Panc1 (cell line): Measurements from ENCODE around the gene USP31. TPM values are rescaled to one million over a fixed set of nuclear protein-coding genes. Genes with fewer than 3 reads are reported as not detected.

Experiments used
- ATAC-seq: fragments of 200-7000 bp; cut with Tn5 transposase; 2 replicates; pipeline ENCODE4 v1.9.1; 2020; ENCODE audit warnings: mild to moderate bottlenecking, moderate library complexity
- BruUV-seq: library from RNA; stranded (reverse); fragments of 400-500 nt; replicated peaks from 2 replicates; lab custom pipeline; 2021; lab: Mats Ljungman, UMichigan
- CTCF ChIA-PET: fragments of 300-600 bp; sonication (Branson Sonifier 250); formaldehyde crosslinking; loops from one replicate; lab custom pipeline; 2022; ENCODE audit warnings: antibody characterized with exemption; lab: Charles Lee
- POLR2A ChIA-PET: fragments of 300-600 bp; sonication (Branson Sonifier 250); formaldehyde crosslinking; loops from one replicate; lab custom pipeline; 2022; ENCODE audit warnings: antibody characterized with exemption; lab: Charles Lee
- DNase-seq: peaks from one replicate; pipeline ENCODE4 v3.0.0-alpha.2; 2010; ENCODE audit warnings: low read depth, low spot score
- H3K27ac ChIP-seq: 2 replicates; pipeline ENCODE4 v1.5.1; 2011; ENCODE audit warnings: mild to moderate bottlenecking, low read length, inconsistent platforms
- H3K27me3 ChIP-seq: fragments of 200-500 bp; sonication (Bioruptor generic); 2 replicates; pipeline ENCODE4 v1.6.0; 2014; ENCODE audit warnings: low read length, inconsistent platforms; ENCODE audit not compliant: control insufficient read depth, insufficient read depth
- H3K36me3 ChIP-seq: fragments of 200-500 bp; sonication (Bioruptor generic); 2 replicates; pipeline ENCODE4 v1.5.1; 2014; ENCODE audit warnings: inconsistent platforms, mild to moderate bottlenecking, low read length, moderate library complexity; ENCODE audit not compliant: control insufficient read depth, insufficient read depth
- H3K4me1 ChIP-seq: 2 replicates; pipeline ENCODE4 v1.5.1; 2011; ENCODE audit warnings: inconsistent platforms, mild to moderate bottlenecking, low read length, moderate library complexity; ENCODE audit not compliant: control insufficient read depth, insufficient read depth
- H3K4me3 ChIP-seq, 2 experiments: 2 replicates each; pipeline ENCODE4 v1.5.1; 2011 to 2012; ENCODE audit warnings: low read depth in 2 of 2, low read length in 2 of 2, mild to moderate bottlenecking in 2 of 2, inconsistent platforms in 1 of 2, moderate library complexity in 1 of 2
- H3K9me3 ChIP-seq: fragments of 200-500 bp; sonication (Bioruptor generic); 2 replicates; pipeline ENCODE4 v1.5.1; 2014; ENCODE audit warnings: low read depth, mild to moderate bottlenecking, inconsistent platforms, low read length, moderate library complexity; ENCODE audit not compliant: control insufficient read depth, insufficient read depth
- CTCF ChIP-seq: fragments of 450-650 bp; IDR thresholded peaks from 2 replicates; pipeline ENCODE4 v1.5.1; 2017; ENCODE audit warnings: mild to moderate bottlenecking
- POLR2AphosphoS5 ChIP-seq: IDR thresholded peaks from 2 replicates; pipeline ENCODE4 v1.6.1; 2012; ENCODE audit warnings: mild to moderate bottlenecking, low read depth, low read length, moderate library complexity
- REST ChIP-seq, 2 experiments: IDR thresholded peaks; 2 replicates each; pipeline ENCODE4 v1.6.1; 2011 to 2012; ENCODE audit warnings: low read depth in 2 of 2, control low read depth in 1 of 2, low read length in 1 of 2, mild to moderate bottlenecking in 1 of 2, moderate library complexity in 1 of 2; ENCODE audit not compliant: insufficient read depth in 1 of 2
- SIN3A ChIP-seq: IDR thresholded peaks from 2 replicates; pipeline ENCODE4 v1.6.1; 2012; ENCODE audit warnings: low read depth, mild to moderate bottlenecking, low read length, moderate library complexity, borderline replicate concordance; ENCODE audit not compliant: insufficient read depth
- TCF7L2 ChIP-seq: IDR thresholded peaks from 2 replicates; pipeline ENCODE4 v1.6.1; 2011; ENCODE audit warnings: mild to moderate bottlenecking, low read depth, low read length, inconsistent platforms
- in situ Hi-C: cut with HindIII; loops from 2 replicates; pipeline ENCODE4 v1.10.0; 2016; ENCODE audit warnings: low sequenced_read_pairs, low pct_unique_long_range_greater_than_20kb
- intact Hi-C: fragments of 100-400 bp; cut with micrococcal nuclease; formaldehyde crosslinking; loops from one replicate; pipeline ENCODE4 v1.10.0; 2022; ENCODE audit not compliant: unreplicated experiment
- total RNA-seq: library from RNA; stranded (reverse); gene quantifications from one replicate; pipeline ENCODE4 v1.2.1, GENCODE V29; 2021; ENCODE audit not compliant: unreplicated experiment

Gene USP31
- total RNA-seq, 1 experiment from 2014 or later, result 27.2 TPM

- DNase-seq, result no peak
- Histone ChIP-seq H3K36me3 (no peaks in the 10 kb centered on the region), H3K27ac (no peak overlapping the region), H3K9me3 (no peaks in the 10 kb centered on the region), H3K27me3 (peaks cover 3% of the 10 kb centered on the region; the same call in 1 of the 2 replicates), H3K4me3 (no peak overlapping the region), H3K4me1 (no peaks in the 10 kb centered on the region)
- ATAC-seq, result no peak
- TF ChIP-seq TCF7L2 (no peak), POLR2AphosphoS5 (no peak), SIN3A (no peak), CTCF (no peak), REST (IDR thresholded peaks at IDR 0.05; ENCODE audit: insufficient read depth in 1 of 2, low read depth in 2 of 2, low read length in 1 of 2) (no peak)
- in situ Hi-C loops (no loop called here), intact Hi-C loops (no loop called here)
- ChIA-PET CTCF (no interaction called here), POLR2A (interaction anchor here (0.5 kb wide), 1 partner anchor 217 kb away, joined by 8 read pairs; no protein-coding TSS in a partner anchor)
- no TSS peak for BruUV-seq
Observed at GRCh38 chr16:23172583-23172982, 23.3 kb upstream of the USP31 start.

GRCh38 chr16:23164736-23165135 lies 15.5 kb upstream of the USP31 start:
- in situ Hi-C loops (no loop called here), intact Hi-C loops (no loop called here)
- H3K27me3 ChIP-seq, result no peaks in the 10 kb centered on the region; the same call in 1 of the 2 replicates
- ATAC-seq (no peak), DNase-seq (no peak)
- TF ChIP-seq CTCF (no peak), SIN3A (no peak), REST (IDR thresholded peaks at IDR 0.05; ENCODE audit: insufficient read depth in 1 of 2, low read depth in 2 of 2, low read length in 1 of 2) (no peak), TCF7L2 (no peak), POLR2AphosphoS5 (no peak)
- no peak overlapping the region for H3K27ac ChIP-seq
- H3K36me3 ChIP-seq, result no peaks in the 10 kb centered on the region
- ChIA-PET POLR2A (no interaction called here), CTCF (no interaction called here)
- BruUV-seq, result no TSS peak
- no peak overlapping the region for H3K4me3 ChIP-seq
- H3K9me3 ChIP-seq, result no peaks in the 10 kb centered on the region
- no peaks in the 10 kb centered on the region for H3K4me1 ChIP-seq
